SK-N-SH (cell line): Measurements from ENCODE around the gene CHDH. TPM values are rescaled to one million over a fixed set of nuclear protein-coding genes. Genes with fewer than 3 reads are reported as not detected.

Experiments
- CTCF ChIA-PET: fragments of 300-600, 350-600 bp; formaldehyde crosslinking; extraction: SDS; loops from one replicate; lab custom pipeline; 2021; lab: Yijun Ruan, JAX
- POLR2A ChIA-PET: fragments of 350-600 bp; sonication (Branson Sonifier 250); formaldehyde crosslinking; extraction: SDS; loops from one replicate; lab custom pipeline; 2020; ENCODE audit warnings: antibody characterized with exemption, inconsistent platforms; lab: Yijun Ruan, JAX
- DNase-seq: peaks from one replicate; pipeline ENCODE4 v3.0.0; 2012
- H2AFZ ChIP-seq: fragments of 200-600 bp; sonication (generic); 2 replicates; pipeline ENCODE4 v1.8.1; 2016; ENCODE audit warnings: antibody characterized with exemption, mild to moderate bottlenecking, low read depth
- H3F3A ChIP-seq: fragments of 200-600 bp; sonication (generic); replicated peaks from 2 replicates; pipeline ENCODE3; 2016; ENCODE audit warnings: antibody characterized with exemption, mild to moderate bottlenecking; ENCODE audit not compliant: insufficient read depth
- H3K27ac ChIP-seq, 2 experiments: fragments of 200-500 bp in 1 of 2; fragments of 200-600 bp in 1 of 2; sonication (Bioruptor generic) in 1 of 2; sonication (generic), shearing (Covaris generic) in 1 of 2; 2 replicates each; pipeline versions ENCODE4 v1.5.1 to v1.6.1; 2014 to 2016; ENCODE audit warnings: low read depth in 2 of 2, inconsistent platforms in 1 of 2, low read length in 1 of 2, mild to moderate bottlenecking in 1 of 2, mixed read lengths in 1 of 2
- H3K27me3 ChIP-seq: fragments of 200-600 bp; sonication (generic), shearing (Covaris generic); 2 replicates; pipeline ENCODE4 v1.6.1; 2016; ENCODE audit warnings: mixed run types; ENCODE audit not compliant: insufficient read depth
- H3K36me3 ChIP-seq, 2 experiments: fragments of 200-500 bp in 1 of 2; fragments of 200-600 bp in 1 of 2; sonication (Bioruptor generic) in 1 of 2; sonication (generic) in 1 of 2; replicated peaks in 1 of 2; 2 replicates each; pipeline versions ENCODE3 to v1.5.1; 2014 to 2016; ENCODE audit warnings: low read length in 1 of 2, mild to moderate bottlenecking in 1 of 2; ENCODE audit not compliant: insufficient read depth in 2 of 2, control insufficient read depth in 1 of 2
- H3K4me1 ChIP-seq, 2 experiments: fragments of 200-500 bp in 1 of 2; fragments of 200-600 bp in 1 of 2; sonication (Bioruptor generic) in 1 of 2; sonication (generic), shearing (Covaris generic) in 1 of 2; 2 replicates each; pipeline versions ENCODE4 v1.5.1 to v1.6.1; 2014 to 2016; ENCODE audit warnings: low read depth in 1 of 2, low read length in 1 of 2, mixed run types in 1 of 2; ENCODE audit not compliant: insufficient read depth in 2 of 2, control insufficient read depth in 1 of 2
- H3K4me2 ChIP-seq: fragments of 200-600 bp; sonication (generic), shearing (Covaris generic); 2 replicates; pipeline ENCODE4 v1.6.1; 2017; ENCODE audit warnings: mixed run types
- H3K4me3 ChIP-seq, 2 experiments: fragments of 200-500 bp in 1 of 2; fragments of 200-600 bp in 1 of 2; sonication (Bioruptor generic) in 1 of 2; sonication (generic), shearing (Covaris generic) in 1 of 2; 2 replicates each; pipeline versions ENCODE4 v1.5.1 to v1.8.1; 2014 to 2016; ENCODE audit warnings: low read depth in 2 of 2, inconsistent platforms in 1 of 2, low read length in 1 of 2, mild to moderate bottlenecking in 1 of 2, mixed read lengths in 1 of 2, moderate library complexity in 1 of 2
- H3K79me2 ChIP-seq: fragments of 200-600 bp; sonication (generic); 2 replicates; pipeline ENCODE4 v1.8.1; 2017; ENCODE audit warnings: mild to moderate bottlenecking; ENCODE audit not compliant: insufficient read depth
- H3K9ac ChIP-seq: fragments of 200-600 bp; sonication (generic); 2 replicates; pipeline ENCODE4 v1.6.1; 2017; ENCODE audit warnings: mixed run types
- H3K9me2 ChIP-seq: fragments of 200-600 bp; sonication (generic); 2 replicates; pipeline ENCODE4 v1.6.1; 2017; ENCODE audit warnings: mixed run types
- H3K9me3 ChIP-seq: fragments of 200-600 bp; sonication (generic); 2 replicates; pipeline ENCODE4 v1.6.1; 2017; ENCODE audit warnings: mixed run types, mild to moderate bottlenecking, moderate library complexity
- H4K20me1 ChIP-seq: fragments of 200-600 bp; sonication (generic); 2 replicates; pipeline ENCODE4 v1.6.1; 2017; ENCODE audit warnings: mild to moderate bottlenecking, mixed run types; ENCODE audit not compliant: insufficient read depth
- CHD2 ChIP-seq: fragments of 150-350 bp; IDR thresholded peaks from 2 replicates; pipeline ENCODE4 v1.6.1; 2018; ENCODE audit warnings: low read length; ENCODE audit not compliant: partially characterized antibody
- CTCF ChIP-seq: fragments of 200-600 bp; sonication (generic); IDR thresholded peaks from 2 replicates; pipeline ENCODE4 v1.6.1; 2017; ENCODE audit warnings: antibody characterized with exemption, mild to moderate bottlenecking, moderate library complexity
- ELF1 ChIP-seq: IDR thresholded peaks from 2 replicates; pipeline ENCODE4 v1.4.0; 2012
- EP300 ChIP-seq, 2 experiments: IDR thresholded peaks; 2 replicates each; pipeline versions ENCODE4 v1.4.0 to v1.6.1; 2012; ENCODE audit warnings: borderline replicate concordance in 1 of 2, low read depth in 1 of 2, low read length in 1 of 2
- FOSL2 ChIP-seq: IDR thresholded peaks from 2 replicates; pipeline ENCODE4 v1.4.0; 2012; ENCODE audit warnings: low read depth, mild to moderate bottlenecking, moderate library complexity, borderline replicate concordance
- FOXJ3 ChIP-seq: sonication (generic); formaldehyde crosslinking; IDR thresholded peaks from 2 replicates; pipeline ENCODE4 v1.5.1; 2020; ENCODE audit warnings: mild to moderate bottlenecking, missing genetic modification reagents
- FOXM1 ChIP-seq: IDR thresholded peaks from 2 replicates; pipeline ENCODE4 v1.4.0; 2012; ENCODE audit warnings: low read depth, mild to moderate bottlenecking
- GATA2 ChIP-seq: sonication (generic); formaldehyde crosslinking; IDR thresholded peaks from 2 replicates; pipeline ENCODE4 v1.5.0; 2020; ENCODE audit warnings: mild to moderate bottlenecking, missing genetic modification reagents
- JUND ChIP-seq: IDR thresholded peaks from 2 replicates; pipeline ENCODE4 v1.4.0; 2012
- MAX ChIP-seq: IDR thresholded peaks from 2 replicates; pipeline ENCODE4 v1.4.0; 2012; ENCODE audit warnings: low read depth
- MXI1 ChIP-seq: IDR thresholded peaks from 2 replicates; pipeline ENCODE4 v1.6.1; 2012; ENCODE audit warnings: mild to moderate bottlenecking, low read depth, low read length, improper control_type of control experiment
- NFIC ChIP-seq: IDR thresholded peaks from 2 replicates; pipeline ENCODE4 v1.4.0; 2012; ENCODE audit warnings: borderline replicate concordance
- NRF1 ChIP-seq: IDR thresholded peaks from 2 replicates; pipeline ENCODE4 v1.6.1; 2012; ENCODE audit warnings: low read depth, mild to moderate bottlenecking, low read length
- RCOR1 ChIP-seq: fragments of 150-350 bp; IDR thresholded peaks from 2 replicates; pipeline ENCODE4 v1.6.1; 2017; ENCODE audit warnings: antibody characterized with exemption, low read length
- RFX5 ChIP-seq: IDR thresholded peaks from 2 replicates; pipeline ENCODE4 v1.6.1; 2012; ENCODE audit warnings: mild to moderate bottlenecking, improper control_type of control experiment, low read length
- SIN3A ChIP-seq: IDR thresholded peaks from 2 replicates; pipeline ENCODE4 v1.6.1; 2012; ENCODE audit warnings: low read depth, mild to moderate bottlenecking, low read length, moderate library complexity, borderline replicate concordance
- SMC3 ChIP-seq: IDR thresholded peaks from 2 replicates; pipeline ENCODE4 v1.6.1; 2012; ENCODE audit warnings: low read depth, low read length, improper control_type of control experiment
- TAF1 ChIP-seq: IDR thresholded peaks from 2 replicates; pipeline ENCODE4 v1.6.1; 2012; ENCODE audit warnings: low read depth, mild to moderate bottlenecking, low read length, moderate library complexity, borderline replicate concordance
- TCF12 ChIP-seq: IDR thresholded peaks from 2 replicates; pipeline ENCODE4 v1.4.0; 2012
- TEAD4 ChIP-seq: IDR thresholded peaks from 2 replicates; pipeline ENCODE4 v1.4.0; 2012; ENCODE audit warnings: mild to moderate bottlenecking, borderline replicate concordance; ENCODE audit not compliant: insufficient read depth
- USF1 ChIP-seq: IDR thresholded peaks from 2 replicates; pipeline ENCODE4 v1.4.0; 2012; ENCODE audit warnings: low read depth, borderline replicate concordance
- WGBS: methylation state at CpG from one replicate; pipeline ENCODE4 v1.1.6; 2017; ENCODE audit warnings: low lambda C conversion rate; 5-methylcytosine and 5-hydroxymethylcytosine counted together
- polyA plus RNA-seq, 3 experiments: library from polyadenylated mRNA; depleted of rRNA; stranded (reverse); fragments of >200 nt; gene quantifications; 2 replicates each; pipeline ENCODE4 v1.2.3, GENCODE V29; 2012

The CHDH gene
- polyA plus RNA-seq, 1 of the 3 experiments (the other 2 are of a cell fraction): 0.33 TPM

GRCh38 chr3:53801319-53801718 is 44.9 kb downstream of the CHDH start:
- Histone ChIP-seq H3F3A (no peaks in the 10 kb centered on the region), H3K4me2 (no peak overlapping the region), H3K27ac (no peak overlapping the region), H3K4me1 (peaks cover 13 to 40% of the 10 kb centered on the region in 2 experiments), H3K27me3 (no peaks in the 10 kb centered on the region), H3K36me3 (no peaks in the 10 kb centered on the region), H3K4me3 (no peak overlapping the region), H3K9ac (no peak overlapping the region), H4K20me1 (no peaks in the 10 kb centered on the region), H3K79me2 (no peaks in the 10 kb centered on the region), H3K9me3 (no peaks in the 10 kb centered on the region), H3K9me2 (no peaks in the 10 kb centered on the region), H2AFZ (no peak overlapping the region)
- ChIA-PET CTCF (no interaction called here), POLR2A (no interaction called here)
- 85% methylated on average over 3 of the region's 9 CpGs for WGBS
- no peak for TF ChIP-seq GATA2
- no peak for TF ChIP-seq CTCF
- TF ChIP-seq NRF1: no peak
- no peak for TF ChIP-seq MXI1
- TF ChIP-seq RCOR1: no peak
- TF ChIP-seq TEAD4: no peak
- no peak for DNase-seq

- CTCF ChIA-PET: interaction anchor here (1.5 kb wide), 1 partner anchor 45 kb away, joined by 3 read pairs; no protein-coding TSS in a partner anchor
- Histone ChIP-seq H2AFZ (no peak overlapping the region), H3K9me2 (no peaks in the 10 kb centered on the region), H3K27me3 (no peaks in the 10 kb centered on the region), H3K79me2 (no peaks in the 10 kb centered on the region), H3K4me2 (no peak overlapping the region), H3K27ac (no peak overlapping the region), H3K4me3 (no peak overlapping the region), H3K9ac (no peak overlapping the region), H3K9me3 (no peaks in the 10 kb centered on the region), H4K20me1 (no peaks in the 10 kb centered on the region), H3K4me1 (peaks cover 8 to 48% of the 10 kb centered on the region in 2 experiments), H3K36me3 (no peaks in the 10 kb centered on the region), H3F3A (no peaks in the 10 kb centered on the region)
- no peak for TF ChIP-seq FOSL2
- no peak for TF ChIP-seq EP300 (IDR thresholded peaks at IDR 0.05; ENCODE audit: borderline replicate concordance in 1 of 2, low read depth in 1 of 2, low read length in 1 of 2)
- TF ChIP-seq TCF12: no peak
- TF ChIP-seq TAF1: no peak
- TF ChIP-seq JUND: no peak
- no peak for TF ChIP-seq SIN3A
- no peak for TF ChIP-seq MAX
- TF ChIP-seq FOXJ3 (CRISPR knock-in tag): no peak
- no peak for TF ChIP-seq RFX5
- TF ChIP-seq NRF1: no peak
- TF ChIP-seq USF1: no peak
- no peak for TF ChIP-seq NFIC
- TF ChIP-seq ELF1: no peak
- no peak for TF ChIP-seq CHD2
- TF ChIP-seq GATA2: no peak
- TF ChIP-seq FOXM1: no peak
- TF ChIP-seq SMC3: no peak
- POLR2A ChIA-PET: interaction anchor here (0.7 kb wide), 1 partner anchor 112 kb away, joined by 3 read pairs; no protein-coding TSS in a partner anchor
- 81% methylated on average over 13 of the region's 16 CpGs for WGBS
- no peak for DNase-seq
Measured at GRCh38 chr3:53800041-53800906, 45.9 kb downstream of the CHDH start.
